ENCODE results near the gene GDPD4. TPM values are rescaled to one million over a fixed set of nuclear protein-coding genes. Genes with fewer than 3 reads are reported as not detected.

Gene GDPD4
- total RNA-seq, 1 experiment from 2014 or later: not detected

GRCh38 chr11:77198440-77198849 lies 103.0 kb downstream of the GDPD4 start:
- DNase-seq (ENCODE audit: low read depth, low spot score) (no peak), ATAC-seq (no peak)
- Histone ChIP-seq H3K27me3 (ENCODE audit: control insufficient read depth, insufficient read depth, low read length) (no peaks in the 10 kb centered on the region), H3K9me3 (ENCODE audit: control insufficient read depth, insufficient read depth, low read depth, low read length) (no peaks in the 10 kb centered on the region), H3K4me3 (ENCODE audit: low read depth in 2 of 2, low read length in 2 of 2) (no peak overlapping the region), H3K36me3 (ENCODE audit: control insufficient read depth, insufficient read depth, low read length) (no peaks in the 10 kb centered on the region), H3K4me1 (ENCODE audit: control insufficient read depth, insufficient read depth, low read length) (no peaks in the 10 kb centered on the region), H3K27ac (ENCODE audit: low read length) (no peak overlapping the region)
- ChIA-PET CTCF (no interaction called here), POLR2A (interaction anchor here (0.5 kb wide), 1 partner anchor 253 kb away, joined by 3 read pairs; no protein-coding TSS in a partner anchor)
- BruUV-seq (replicated peaks): no TSS peak
- intact Hi-C loops (cut with micrococcal nuclease; ENCODE audit: unreplicated experiment): no loop called here
- TF ChIP-seq, protein P1, sequence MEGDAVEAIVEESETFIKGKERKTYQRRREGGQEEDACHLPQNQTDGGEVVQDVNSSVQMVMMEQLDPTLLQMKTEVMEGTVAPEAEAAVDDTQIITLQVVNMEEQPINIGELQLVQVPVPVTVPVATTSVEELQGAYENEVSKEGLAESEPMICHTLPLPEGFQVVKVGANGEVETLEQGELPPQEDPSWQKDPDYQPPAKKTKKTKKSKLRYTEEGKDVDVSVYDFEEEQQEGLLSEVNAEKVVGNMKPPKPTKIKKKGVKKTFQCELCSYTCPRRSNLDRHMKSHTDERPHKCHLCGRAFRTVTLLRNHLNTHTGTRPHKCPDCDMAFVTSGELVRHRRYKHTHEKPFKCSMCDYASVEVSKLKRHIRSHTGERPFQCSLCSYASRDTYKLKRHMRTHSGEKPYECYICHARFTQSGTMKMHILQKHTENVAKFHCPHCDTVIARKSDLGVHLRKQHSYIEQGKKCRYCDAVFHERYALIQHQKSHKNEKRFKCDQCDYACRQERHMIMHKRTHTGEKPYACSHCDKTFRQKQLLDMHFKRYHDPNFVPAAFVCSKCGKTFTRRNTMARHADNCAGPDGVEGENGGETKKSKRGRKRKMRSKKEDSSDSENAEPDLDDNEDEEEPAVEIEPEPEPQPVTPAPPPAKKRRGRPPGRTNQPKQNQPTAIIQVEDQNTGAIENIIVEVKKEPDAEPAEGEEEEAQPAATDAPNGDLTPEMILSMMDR (IDR thresholded peaks at IDR 0.05): no peak; the same call in 1 of the 2 replicates
- TF ChIP-seq TCF7L2 (IDR thresholded peaks at IDR 0.05; ENCODE audit: low read depth, low read length): no peak
- TF ChIP-seq POLR2AphosphoS5 (IDR thresholded peaks at IDR 0.05; ENCODE audit: low read depth, low read length): no peak
- TF ChIP-seq, protein P2, sequence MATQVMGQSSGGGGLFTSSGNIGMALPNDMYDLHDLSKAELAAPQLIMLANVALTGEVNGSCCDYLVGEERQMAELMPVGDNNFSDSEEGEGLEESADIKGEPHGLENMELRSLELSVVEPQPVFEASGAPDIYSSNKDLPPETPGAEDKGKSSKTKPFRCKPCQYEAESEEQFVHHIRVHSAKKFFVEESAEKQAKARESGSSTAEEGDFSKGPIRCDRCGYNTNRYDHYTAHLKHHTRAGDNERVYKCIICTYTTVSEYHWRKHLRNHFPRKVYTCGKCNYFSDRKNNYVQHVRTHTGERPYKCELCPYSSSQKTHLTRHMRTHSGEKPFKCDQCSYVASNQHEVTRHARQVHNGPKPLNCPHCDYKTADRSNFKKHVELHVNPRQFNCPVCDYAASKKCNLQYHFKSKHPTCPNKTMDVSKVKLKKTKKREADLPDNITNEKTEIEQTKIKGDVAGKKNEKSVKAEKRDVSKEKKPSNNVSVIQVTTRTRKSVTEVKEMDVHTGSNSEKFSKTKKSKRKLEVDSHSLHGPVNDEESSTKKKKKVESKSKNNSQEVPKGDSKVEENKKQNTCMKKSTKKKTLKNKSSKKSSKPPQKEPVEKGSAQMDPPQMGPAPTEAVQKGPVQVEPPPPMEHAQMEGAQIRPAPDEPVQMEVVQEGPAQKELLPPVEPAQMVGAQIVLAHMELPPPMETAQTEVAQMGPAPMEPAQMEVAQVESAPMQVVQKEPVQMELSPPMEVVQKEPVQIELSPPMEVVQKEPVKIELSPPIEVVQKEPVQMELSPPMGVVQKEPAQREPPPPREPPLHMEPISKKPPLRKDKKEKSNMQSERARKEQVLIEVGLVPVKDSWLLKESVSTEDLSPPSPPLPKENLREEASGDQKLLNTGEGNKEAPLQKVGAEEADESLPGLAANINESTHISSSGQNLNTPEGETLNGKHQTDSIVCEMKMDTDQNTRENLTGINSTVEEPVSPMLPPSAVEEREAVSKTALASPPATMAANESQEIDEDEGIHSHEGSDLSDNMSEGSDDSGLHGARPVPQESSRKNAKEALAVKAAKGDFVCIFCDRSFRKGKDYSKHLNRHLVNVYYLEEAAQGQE (IDR thresholded peaks at IDR 0.05; ENCODE audit: insufficient read depth in 1 of 2, low read depth in 2 of 2, low read length in 1 of 2): no peak
- no peak for TF ChIP-seq SIN3A (IDR thresholded peaks at IDR 0.05; ENCODE audit: borderline replicate concordance, insufficient read depth, low read depth, low read length)
- in situ Hi-C loops (cut with HindIII; ENCODE audit: low pct_unique_long_range_greater_than_20kb, low sequenced_read_pairs): no loop called here

DNA sequence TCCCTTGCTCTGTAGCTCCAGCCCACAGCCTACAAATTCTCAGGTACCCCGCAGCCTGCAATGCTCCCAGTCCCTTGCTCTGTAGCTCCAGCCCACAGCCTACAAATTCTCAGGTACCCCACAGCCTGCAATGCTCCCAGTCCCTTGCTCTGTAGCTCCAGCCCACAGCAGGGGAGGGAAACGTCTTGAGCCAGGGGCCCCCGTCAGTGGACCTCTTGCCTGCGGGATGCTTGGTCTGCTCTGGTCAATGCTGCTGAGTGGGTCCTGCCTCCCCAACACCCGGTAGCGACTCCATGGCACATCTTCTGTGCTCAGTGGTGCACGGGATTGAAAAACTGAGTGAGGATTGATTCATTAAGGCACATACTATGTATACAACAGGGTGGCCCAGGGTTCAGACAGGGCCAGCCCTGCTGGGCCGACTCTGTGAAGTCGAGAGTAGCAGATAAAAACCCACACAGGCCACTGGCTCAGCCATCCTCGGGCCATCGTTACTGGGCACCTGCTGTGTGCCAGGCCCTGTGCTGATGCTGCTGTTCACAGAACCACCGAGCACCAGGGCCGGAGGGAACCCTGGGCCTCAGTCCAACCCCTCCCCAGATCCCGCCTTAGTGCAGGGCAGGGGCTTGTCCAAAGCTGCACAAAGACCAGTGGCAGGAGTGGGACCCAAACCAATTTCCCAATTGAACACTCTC lies 103.7 kb downstream of the GDPD4 start:
- no peak for DNase-seq (ENCODE audit: low read depth, low spot score)

More for the DNA sequence above, 103.7 kb downstream of the GDPD4 start:
- ChIA-PET CTCF (no interaction called here), POLR2A (interaction anchor here (0.7 kb wide), 1 partner anchor 10 kb away, joined by 3 read pairs; no protein-coding TSS in a partner anchor)
- no peaks in the 10 kb centered on the region for H3K36me3 ChIP-seq (ENCODE audit: control insufficient read depth, insufficient read depth, low read length)
- H3K4me3 ChIP-seq (ENCODE audit: low read depth in 2 of 2, low read length in 2 of 2): no peak overlapping the region
- no peaks in the 10 kb centered on the region for H3K4me1 ChIP-seq (ENCODE audit: control insufficient read depth, insufficient read depth, low read length)
- no peak for ATAC-seq
- intact Hi-C loops (cut with micrococcal nuclease; ENCODE audit: unreplicated experiment): no loop called here
- no peak overlapping the region for H3K27ac ChIP-seq (ENCODE audit: low read length)
- in situ Hi-C loops (cut with HindIII; ENCODE audit: low pct_unique_long_range_greater_than_20kb, low sequenced_read_pairs): no loop called here
- TF ChIP-seq, protein P1 (IDR thresholded peaks at IDR 0.05): no peak
- no peak for TF ChIP-seq SIN3A (IDR thresholded peaks at IDR 0.05; ENCODE audit: borderline replicate concordance, insufficient read depth, low read depth, low read length)
- TF ChIP-seq, protein P2 (IDR thresholded peaks at IDR 0.05; ENCODE audit: insufficient read depth in 1 of 2, low read depth in 2 of 2, low read length in 1 of 2): no peak
- TF ChIP-seq TCF7L2 (IDR thresholded peaks at IDR 0.05; ENCODE audit: low read depth, low read length): no peak
- no peak for TF ChIP-seq POLR2AphosphoS5 (IDR thresholded peaks at IDR 0.05; ENCODE audit: low read depth, low read length)
- H3K27me3 ChIP-seq (ENCODE audit: control insufficient read depth, insufficient read depth, low read length): no peaks in the 10 kb centered on the region
- no peaks in the 10 kb centered on the region for H3K9me3 ChIP-seq (ENCODE audit: control insufficient read depth, insufficient read depth, low read depth, low read length)
- BruUV-seq (replicated peaks): no TSS peak
